Activated CD4-positive, alpha-beta memory T cell treated with anti-CD3 and anti-CD28 coated beads, Interleukin-2, amount 10 ng/mL, durations not matched to agents 7 days and 5 days (primary cell): ENCODE data around the gene FNDC5. TPM values are rescaled to one million over a fixed set of nuclear protein-coding genes. Genes with fewer than 3 reads are reported as not detected.

Experiments used
- CTCF ChIA-PET: fragments of 350-600 bp; sonication (Branson Sonifier 250); formaldehyde crosslinking; loops from one replicate; lab custom pipeline; 2021; ENCODE audit warnings: antibody characterized with exemption, inconsistent platforms; lab: Charles Lee
- POLR2A ChIA-PET: fragments of 350-600 bp; sonication (Branson Sonifier 250); formaldehyde crosslinking; loops from one replicate; lab custom pipeline; 2021; ENCODE audit warnings: antibody characterized with exemption; lab: Charles Lee
- DNase-seq: peaks from one replicate; pipeline ENCODE4 v3.0.0-alpha.2; 2020
- H3K27ac Mint-ChIP-seq: one replicate; pipeline ENCODE4 v1.8.0; 2021; ENCODE audit warnings: mild to moderate bottlenecking, mixed read lengths
- H3K27me3 Mint-ChIP-seq: one replicate; pipeline ENCODE4 v1.8.0; 2021; ENCODE audit warnings: mixed read lengths
- H3K36me3 Mint-ChIP-seq: one replicate; pipeline ENCODE4 v1.8.0; 2021; ENCODE audit warnings: low read depth, mixed read lengths
- H3K4me1 Mint-ChIP-seq: one replicate; pipeline ENCODE4 v1.8.0; 2021; ENCODE audit warnings: mixed read lengths
- H3K4me3 Mint-ChIP-seq: one replicate; pipeline ENCODE4 v1.8.0; 2021; ENCODE audit warnings: mild to moderate bottlenecking, mixed read lengths
- H3K9me3 Mint-ChIP-seq: one replicate; pipeline ENCODE4 v1.8.0; 2021; ENCODE audit warnings: mixed read lengths
- total RNA-seq, 2 experiments: library from RNA; stranded (reverse); gene quantifications; one replicate each; pipeline ENCODE4 v1.2.3, GENCODE V29; 2021

The FNDC5 gene
- total RNA-seq, 2 experiments from 2014 or later = not detected

- H3K4me1 Mint-ChIP-seq = peaks cover 9% of the 10 kb centered on the region
- H3K9me3 Mint-ChIP-seq = no peaks in the 10 kb centered on the region
- H3K4me3 Mint-ChIP-seq = no peak overlapping the region
- no peak overlapping the region for H3K27ac Mint-ChIP-seq
- POLR2A ChIA-PET = interaction anchor here (1.3 kb wide), 1 partner anchor 131 kb away, joined by 3 read pairs; no protein-coding TSS in a partner anchor
- no peaks in the 10 kb centered on the region for H3K36me3 Mint-ChIP-seq
- CTCF ChIA-PET = interaction anchor here (0.6 to 4.0 kb wide), 19 partner anchors 10 to 420 kb away, joined by 3 to 40 read pairs (median 4); partner anchors contain the start of gene HPCA
- DNase-seq = peak; percentile 74
- H3K27me3 Mint-ChIP-seq = peaks cover 39% of the 10 kb centered on the region
These were observed 5.9 kb upstream of the FNDC5 start for GRCh38 chr1:32876341-32877210.

- Mint-ChIP-seq H3K4me1 (peaks cover 16% of the 10 kb centered on the region), H3K36me3 (no peaks in the 10 kb centered on the region), H3K27ac (no peak overlapping the region), H3K9me3 (no peaks in the 10 kb centered on the region), H3K27me3 (peaks cover 39% of the 10 kb centered on the region), H3K4me3 (no peak overlapping the region)
- CTCF ChIA-PET = interaction anchor here (0.6 to 4.0 kb wide), 12 partner anchors 8 to 530 kb away, joined by 3 to 40 read pairs (median 4); no protein-coding TSS in a partner anchor
- POLR2A ChIA-PET = interaction anchor here (1.0 to 1.2 kb wide), 2 partner anchors 14 to 57 kb away, joined by 3 read pairs; partner anchors contain the start of genes S100PBP and YARS1
- no peak for DNase-seq
These were observed 4.4 kb upstream of the FNDC5 start for GRCh38 chr1:32874860-32875752.

GRCh38 chr1:32873484-32873883, 2.8 kb upstream of the FNDC5 start:
- no peak overlapping the region for H3K27ac Mint-ChIP-seq
- no peaks in the 10 kb centered on the region for H3K9me3 Mint-ChIP-seq
- H3K36me3 Mint-ChIP-seq = no peaks in the 10 kb centered on the region
- no peak overlapping the region for H3K4me3 Mint-ChIP-seq
- peaks cover 19% of the 10 kb centered on the region for H3K4me1 Mint-ChIP-seq
- DNase-seq = no peak
- POLR2A ChIA-PET = no interaction called here
- H3K27me3 Mint-ChIP-seq = peaks cover 53% of the 10 kb centered on the region
- CTCF ChIA-PET = interaction anchor here (0.5 to 2.7 kb wide), 5 partner anchors 13 to 353 kb away, joined by 3 to 32 read pairs (median 7); no protein-coding TSS in a partner anchor

- ChIA-PET CTCF (interaction anchor here (0.8 to 2.7 kb wide), 10 partner anchors 15 to 352 kb away, joined by 3 to 32 read pairs (median 4); no protein-coding TSS in a partner anchor), POLR2A (no interaction called here)
- Mint-ChIP-seq H3K36me3 (no peaks in the 10 kb centered on the region), H3K4me1 (peaks cover 19% of the 10 kb centered on the region), H3K4me3 (no peak overlapping the region), H3K27ac (no peak overlapping the region), H3K9me3 (no peaks in the 10 kb centered on the region), H3K27me3 (peaks cover 48% of the 10 kb centered on the region)
- DNase-seq = no peak
These were observed 1.4 kb upstream of the FNDC5 start for GRCh38 chr1:32872192-32872460.

- Mint-ChIP-seq H3K4me1 (peaks cover 19% of the 10 kb centered on the region), H3K27ac (no peak overlapping the region), H3K36me3 (no peaks in the 10 kb centered on the region), H3K27me3 (peaks cover 48% of the 10 kb centered on the region), H3K4me3 (no peak overlapping the region), H3K9me3 (no peaks in the 10 kb centered on the region)
- CTCF ChIA-PET = interaction anchor here (0.6 to 2.7 kb wide), 14 partner anchors 10 to 520 kb away, joined by 3 to 32 read pairs (median 3); no protein-coding TSS in a partner anchor
- POLR2A ChIA-PET = no interaction called here
- DNase-seq = no peak
These were observed 866 bp upstream of the FNDC5 start for GRCh38 chr1:32871364-32872191.

- no peak for DNase-seq
- H3K4me3 Mint-ChIP-seq = no peak overlapping the region
- no peak overlapping the region for H3K27ac Mint-ChIP-seq
- ChIA-PET POLR2A (interaction anchor here (1.2 kb wide), 1 partner anchor 9 kb away, joined by 4 read pairs; no protein-coding TSS in a partner anchor), CTCF (no interaction called here)
- peaks cover 40% of the 10 kb centered on the region for H3K27me3 Mint-ChIP-seq
- no peaks in the 10 kb centered on the region for H3K9me3 Mint-ChIP-seq
- no peaks in the 10 kb centered on the region for H3K36me3 Mint-ChIP-seq
- H3K4me1 Mint-ChIP-seq = peaks cover 12% of the 10 kb centered on the region
These were observed 643 bp downstream of the FNDC5 start for GRCh38 chr1:32869923-32870614.

- H3K4me3 Mint-ChIP-seq = no peak overlapping the region
- H3K4me1 Mint-ChIP-seq = peaks cover 12% of the 10 kb centered on the region
- ChIA-PET POLR2A (interaction anchor here (1.2 kb wide), 1 partner anchor 10 kb away, joined by 4 read pairs; no protein-coding TSS in a partner anchor), CTCF (interaction anchor here (1.2 kb wide), 1 partner anchor 157 kb away, joined by 4 read pairs; no protein-coding TSS in a partner anchor)
- H3K27ac Mint-ChIP-seq = no peak overlapping the region
- no peak for DNase-seq
- no peaks in the 10 kb centered on the region for H3K9me3 Mint-ChIP-seq
- peaks cover 8% of the 10 kb centered on the region for H3K36me3 Mint-ChIP-seq
- H3K27me3 Mint-ChIP-seq = peaks cover 33% of the 10 kb centered on the region
These were observed 1.8 kb downstream of the FNDC5 start for GRCh38 chr1:32868806-32869455.

GRCh38 chr1:32868085-32868484, 2.6 kb downstream of the FNDC5 start:
- DNase-seq = no peak
- H3K4me3 Mint-ChIP-seq = no peak overlapping the region
- CTCF ChIA-PET = interaction anchor here (1.2 kb wide), 1 partner anchor 156 kb away, joined by 4 read pairs; no protein-coding TSS in a partner anchor
- no peaks in the 10 kb centered on the region for H3K9me3 Mint-ChIP-seq
- peaks cover 12% of the 10 kb centered on the region for H3K4me1 Mint-ChIP-seq
- POLR2A ChIA-PET = no interaction called here
- peaks cover 15% of the 10 kb centered on the region for H3K36me3 Mint-ChIP-seq
- no peak overlapping the region for H3K27ac Mint-ChIP-seq
- H3K27me3 Mint-ChIP-seq = peaks cover 33% of the 10 kb centered on the region

- Mint-ChIP-seq H3K4me3 (no peak overlapping the region), H3K4me1 (peaks cover 12% of the 10 kb centered on the region), H3K36me3 (peaks cover 19% of the 10 kb centered on the region), H3K27me3 (peaks cover 31% of the 10 kb centered on the region), H3K9me3 (no peaks in the 10 kb centered on the region), H3K27ac (no peak overlapping the region)
- ChIA-PET CTCF (interaction anchor here (0.6 to 2.0 kb wide), 2 partner anchors 156 to 446 kb away, joined by 3 to 6 read pairs; no protein-coding TSS in a partner anchor), POLR2A (no interaction called here)
- DNase-seq = no peak
These were observed 3.0 kb downstream of the FNDC5 start for GRCh38 chr1:32867671-32868070.

GRCh38 chr1:32867151-32867550, 3.6 kb downstream of the FNDC5 start:
- H3K27me3 Mint-ChIP-seq = peaks cover 28% of the 10 kb centered on the region
- no peak overlapping the region for H3K27ac Mint-ChIP-seq
- CTCF ChIA-PET = interaction anchor here (0.6 to 2.0 kb wide), 3 partner anchors 9 to 447 kb away, joined by 3 to 6 read pairs (median 3); no protein-coding TSS in a partner anchor
- peaks cover 12% of the 10 kb centered on the region for H3K4me1 Mint-ChIP-seq
- DNase-seq = no peak
- no peak overlapping the region for H3K4me3 Mint-ChIP-seq
- POLR2A ChIA-PET = interaction anchor here (0.6 kb wide), 1 partner anchor 27 kb away, joined by 3 read pairs; no protein-coding TSS in a partner anchor
- H3K36me3 Mint-ChIP-seq = peaks cover 19% of the 10 kb centered on the region
- no peaks in the 10 kb centered on the region for H3K9me3 Mint-ChIP-seq
